Activated B cell treated with CpG ODN at 0.5 μM for 24 hours (primary cell): Measurements from ENCODE around the gene RNH1. TPM values are rescaled to one million over a fixed set of nuclear protein-coding genes. Genes with fewer than 3 reads are reported as not detected.

Experiments used
- ATAC-seq: fragments of 200-7000 bp; cut with Tn5 transposase; one replicate; pipeline ENCODE4 v1.10.0; 2021; ENCODE audit warnings: low read depth, mild to moderate bottlenecking, moderate library complexity
- CTCF ChIA-PET: fragments of 350-600 bp; sonication (Branson Sonifier 250); formaldehyde crosslinking; loops from one replicate; lab custom pipeline; 2021; ENCODE audit warnings: antibody characterized with exemption; lab: Charles Lee
- POLR2A ChIA-PET: fragments of 350-600 bp; sonication (Branson Sonifier 250); formaldehyde crosslinking; loops from one replicate; lab custom pipeline; 2021; ENCODE audit warnings: antibody characterized with exemption; lab: Charles Lee
- DNase-seq: peaks from one replicate; pipeline ENCODE4 v3.0.0; 2022
- H3K27ac Mint-ChIP-seq: one replicate; pipeline ENCODE4 v1.8.0; 2020; ENCODE audit warnings: mixed read lengths
- H3K27me3 Mint-ChIP-seq: one replicate; pipeline ENCODE4 v1.8.0; 2021; ENCODE audit warnings: mixed read lengths
- H3K36me3 Mint-ChIP-seq: one replicate; pipeline ENCODE4 v1.8.0; 2021; ENCODE audit warnings: low read depth, mixed read lengths
- H3K4me1 Mint-ChIP-seq: one replicate; pipeline ENCODE4 v1.8.0; 2021; ENCODE audit warnings: mixed read lengths
- H3K4me3 Mint-ChIP-seq: one replicate; pipeline ENCODE4 v1.8.0; 2020; ENCODE audit warnings: mild to moderate bottlenecking, mixed read lengths
- H3K9me3 Mint-ChIP-seq: one replicate; pipeline ENCODE4 v1.8.0; 2020; ENCODE audit warnings: mixed read lengths
- CTCF ChIP-seq: fragments of 200-600 bp; IDR thresholded peaks from one replicate; pipeline ENCODE4 v1.8.0; 2022; ENCODE audit warnings: antibody characterized with exemption, mild to moderate bottlenecking
- intact Hi-C: fragments of 100-400 bp; cut with micrococcal nuclease; formaldehyde crosslinking; loops from one replicate; pipeline ENCODE4 v1.15.1; 2024
- total RNA-seq: library from RNA; stranded (reverse); gene quantifications from 2 replicates; pipeline ENCODE4 v1.2.3, GENCODE V29; 2022

The RNH1 gene
- total RNA-seq, 1 donor from 2014 or later, result 101 TPM

- ChIA-PET CTCF (no interaction called here), POLR2A (no interaction called here)
- intact Hi-C loops, result no loop called here
- no peak for DNase-seq
- TF ChIP-seq CTCF, result no peak
- peaks cover 7% of the 10 kb centered on the region for H3K36me3 Mint-ChIP-seq
- no peak overlapping the region for H3K4me3 Mint-ChIP-seq
- no peaks in the 10 kb centered on the region for H3K9me3 Mint-ChIP-seq
- no peak overlapping the region for H3K27ac Mint-ChIP-seq
- H3K4me1 Mint-ChIP-seq, result no peaks in the 10 kb centered on the region
- ATAC-seq, result no peak
- no peaks in the 10 kb centered on the region for H3K27me3 Mint-ChIP-seq
Observed at GRCh38 chr11:484616-485015, 22.4 kb downstream of the RNH1 start.

- peaks cover 2% of the 10 kb centered on the region for H3K36me3 Mint-ChIP-seq
- H3K4me1 Mint-ChIP-seq, result no peaks in the 10 kb centered on the region
- no peak for TF ChIP-seq CTCF
- POLR2A ChIA-PET, result no interaction called here
- no peak for ATAC-seq
- no peak overlapping the region for H3K27ac Mint-ChIP-seq
- H3K27me3 Mint-ChIP-seq, result no peaks in the 10 kb centered on the region
- intact Hi-C loops, result no loop called here
- CTCF ChIA-PET, result no interaction called here
- H3K9me3 Mint-ChIP-seq, result no peaks in the 10 kb centered on the region
- no peak overlapping the region for H3K4me3 Mint-ChIP-seq
- DNase-seq, result no peak
Observed at GRCh38 chr11:479311-479710, 27.7 kb downstream of the RNH1 start.

- CTCF ChIA-PET, result no interaction called here
- Mint-ChIP-seq H3K4me1 (no peaks in the 10 kb centered on the region), H3K36me3 (peaks cover 4% of the 10 kb centered on the region), H3K27me3 (no peaks in the 10 kb centered on the region), H3K4me3 (no peak overlapping the region), H3K27ac (no peak overlapping the region), H3K9me3 (no peaks in the 10 kb centered on the region)
- no peak for ATAC-seq
- POLR2A ChIA-PET, result no interaction called here
- DNase-seq, result no peak
- TF ChIP-seq CTCF, result no peak
- intact Hi-C loops, result no loop called here
Observed at GRCh38 chr11:477052-477715, 29.9 kb downstream of the RNH1 start.

GRCh38 chr11:476416-476815 lies 30.6 kb downstream of the RNH1 start:
- H3K27me3 Mint-ChIP-seq, result no peaks in the 10 kb centered on the region
- H3K4me1 Mint-ChIP-seq, result no peaks in the 10 kb centered on the region
- H3K4me3 Mint-ChIP-seq, result no peak overlapping the region
- no peak for TF ChIP-seq CTCF
- no peak overlapping the region for H3K27ac Mint-ChIP-seq
- no peaks in the 10 kb centered on the region for H3K9me3 Mint-ChIP-seq
- ATAC-seq (no peak), DNase-seq (no peak)
- CTCF ChIA-PET, result no interaction called here
- intact Hi-C loops, result no loop called here
- POLR2A ChIA-PET, result no interaction called here
- H3K36me3 Mint-ChIP-seq, result peaks cover 3% of the 10 kb centered on the region

GRCh38 chr11:475941-476340 lies 31.1 kb downstream of the RNH1 start:
- no peak overlapping the region for H3K4me3 Mint-ChIP-seq
- no peak overlapping the region for H3K27ac Mint-ChIP-seq
- H3K4me1 Mint-ChIP-seq, result no peaks in the 10 kb centered on the region
- no peak for TF ChIP-seq CTCF
- no peaks in the 10 kb centered on the region for H3K27me3 Mint-ChIP-seq
- H3K36me3 Mint-ChIP-seq, result peaks cover 2% of the 10 kb centered on the region
- intact Hi-C loops, result no loop called here
- POLR2A ChIA-PET, result no interaction called here
- CTCF ChIA-PET, result no interaction called here
- no peak for DNase-seq
- H3K9me3 Mint-ChIP-seq, result no peaks in the 10 kb centered on the region
- ATAC-seq, result no peak
